Measurements from ENCODE around the gene RNASEL.

DNA sequence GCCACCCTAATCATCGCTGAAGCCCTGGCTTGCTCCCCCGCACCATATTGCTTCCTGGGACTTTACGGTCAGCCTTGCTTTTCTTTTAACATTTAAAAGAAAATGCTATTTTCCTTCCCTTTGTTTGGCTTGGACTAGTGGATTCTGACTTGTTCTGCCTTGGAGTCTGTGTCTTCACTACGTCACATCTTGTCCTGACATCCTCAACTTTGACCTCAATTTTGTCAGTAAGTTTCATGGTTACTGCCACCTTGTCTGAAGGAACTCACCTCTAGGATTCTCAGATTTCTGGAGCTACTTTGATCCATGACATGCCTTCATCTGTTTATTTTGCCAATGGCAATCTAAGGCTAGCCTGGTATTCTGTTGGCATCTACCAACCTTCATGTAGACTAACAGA is 4.3 kb downstream of the RNASEL start:
- TF ChIP-seq, protein P1, sequence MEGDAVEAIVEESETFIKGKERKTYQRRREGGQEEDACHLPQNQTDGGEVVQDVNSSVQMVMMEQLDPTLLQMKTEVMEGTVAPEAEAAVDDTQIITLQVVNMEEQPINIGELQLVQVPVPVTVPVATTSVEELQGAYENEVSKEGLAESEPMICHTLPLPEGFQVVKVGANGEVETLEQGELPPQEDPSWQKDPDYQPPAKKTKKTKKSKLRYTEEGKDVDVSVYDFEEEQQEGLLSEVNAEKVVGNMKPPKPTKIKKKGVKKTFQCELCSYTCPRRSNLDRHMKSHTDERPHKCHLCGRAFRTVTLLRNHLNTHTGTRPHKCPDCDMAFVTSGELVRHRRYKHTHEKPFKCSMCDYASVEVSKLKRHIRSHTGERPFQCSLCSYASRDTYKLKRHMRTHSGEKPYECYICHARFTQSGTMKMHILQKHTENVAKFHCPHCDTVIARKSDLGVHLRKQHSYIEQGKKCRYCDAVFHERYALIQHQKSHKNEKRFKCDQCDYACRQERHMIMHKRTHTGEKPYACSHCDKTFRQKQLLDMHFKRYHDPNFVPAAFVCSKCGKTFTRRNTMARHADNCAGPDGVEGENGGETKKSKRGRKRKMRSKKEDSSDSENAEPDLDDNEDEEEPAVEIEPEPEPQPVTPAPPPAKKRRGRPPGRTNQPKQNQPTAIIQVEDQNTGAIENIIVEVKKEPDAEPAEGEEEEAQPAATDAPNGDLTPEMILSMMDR (IDR thresholded peaks at IDR 0.05), result no peak
- no peak for TF ChIP-seq POLR2A (IDR thresholded peaks at IDR 0.05)

All from lower leg skin (tissue), 3 donors.